NT2/D1 (cell line): Measurements from ENCODE around the gene EFNA3.

Experiments
- YY1 ChIP-seq: IDR thresholded peaks from 2 replicates; pipeline ENCODE4 v1.6.1; 2011; ENCODE audit not compliant: insufficient read length, insufficient read depth
- ZNF274 ChIP-seq: IDR thresholded peaks from 2 replicates; pipeline ENCODE4 v1.6.1; 2011; ENCODE audit warnings: mild to moderate bottlenecking, low read depth, low read length

- no peak for TF ChIP-seq ZNF274
- TF ChIP-seq YY1: no peak
Measured at GRCh38 chr1:155063550-155064110, 15.0 kb upstream of the EFNA3 start, which contains the start of gene EFNA4.
